ENCODE measurements around the gene EPRS1. TPM values are rescaled to one million over a fixed set of nuclear protein-coding genes. Genes with fewer than 3 reads are reported as not detected.
"Not testable (repeated sequence)": the region's sequence is repeated elsewhere in the genome, so short reads cannot be mapped to it uniquely, and the experiment has no call there.

EPRS1 gene
- total RNA-seq, 1 donor from 2014 or later: 178 TPM

DNA sequence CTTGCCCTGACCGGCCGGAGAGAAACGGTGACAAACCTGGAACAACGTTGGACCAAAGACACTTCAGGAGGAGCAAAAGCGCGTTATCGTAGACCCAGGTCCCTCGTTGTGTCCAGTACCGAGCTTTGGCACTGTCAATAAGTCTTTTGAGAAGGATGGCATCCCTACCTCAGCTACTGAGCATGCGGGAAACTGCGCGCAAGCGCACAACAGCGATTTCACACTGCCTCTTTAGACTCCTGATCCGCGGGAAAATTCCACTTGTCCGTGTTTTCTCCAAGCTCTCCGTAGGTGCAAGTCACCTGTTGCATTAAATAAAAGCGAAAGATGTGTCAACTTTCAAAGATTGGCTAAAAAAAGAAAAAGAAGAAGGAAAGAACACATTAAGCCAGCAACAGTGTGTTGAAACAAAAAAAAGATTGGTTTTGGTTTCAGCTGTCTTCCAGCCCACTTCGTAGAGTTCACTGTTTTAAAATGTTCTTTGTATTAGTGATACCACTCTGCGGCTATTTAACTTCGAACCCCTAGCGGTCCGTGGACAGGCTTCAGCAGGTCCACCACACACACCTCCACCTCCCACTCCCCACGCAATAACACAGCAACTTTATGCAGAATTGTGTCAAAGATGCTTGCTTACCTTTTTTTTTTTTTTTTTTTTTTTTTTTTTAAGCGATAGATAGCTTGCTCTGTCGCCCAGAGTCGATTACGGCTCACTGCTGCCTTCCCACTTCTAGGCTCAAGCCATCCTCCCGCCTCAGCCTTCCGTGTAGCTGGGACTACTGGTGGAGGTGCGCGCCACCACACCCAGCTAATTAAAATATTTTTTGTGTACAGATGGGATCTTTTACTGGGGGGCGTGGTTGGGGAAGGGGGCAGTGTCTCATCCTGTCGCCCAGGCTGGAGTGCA is 43.6 kb upstream of the EPRS1 start, which contains the start of gene BPNT1:
BPNT1 (minus strand) TSS at position 139 of the 907 bp plus-strand sequence. CDS start 9,942 bp downstream, outside the sequence.
- H3K27me3 Mint-ChIP-seq (ENCODE audit: low read depth): no peaks in the 10 kb centered on the region
- peak; percentile 96 for DNase-seq (ENCODE audit: low spot score)
- H3K4me3 Mint-ChIP-seq (ENCODE audit: unreplicated experiment): peak within 1 kb of the TSS; percentile 91
- peak within 1 kb of the TSS; percentile 71 for H3K27ac Mint-ChIP-seq (ENCODE audit: unreplicated experiment)
- no peaks in the 10 kb centered on the region for H3K36me3 Mint-ChIP-seq (ENCODE audit: low read depth)
- peaks cover 19% of the 10 kb centered on the region for H3K4me1 Mint-ChIP-seq (ENCODE audit: low read depth)
- H3K9me3 Mint-ChIP-seq (ENCODE audit: low read depth): no peaks in the 10 kb centered on the region
- TF ChIP-seq CTCF (IDR thresholded peaks at IDR 0.05): peak; percentile 22

GRCh38 chr1:220086261-220086686 is 40.0 kb upstream of the EPRS1 start:
- H3K4me3 Mint-ChIP-seq (ENCODE audit: unreplicated experiment); DNase-seq (ENCODE audit: low spot score); H3K9me3 Mint-ChIP-seq (ENCODE audit: low read depth); H3K36me3 Mint-ChIP-seq (ENCODE audit: low read depth); H3K27ac Mint-ChIP-seq (ENCODE audit: unreplicated experiment); H3K27me3 Mint-ChIP-seq (ENCODE audit: low read depth): not testable (repeated sequence)
- peak; percentile 39 for TF ChIP-seq CTCF (IDR thresholded peaks at IDR 0.05)
- peaks cover 15% of the 10 kb centered on the region for H3K4me1 Mint-ChIP-seq (ENCODE audit: low read depth)

DNA sequence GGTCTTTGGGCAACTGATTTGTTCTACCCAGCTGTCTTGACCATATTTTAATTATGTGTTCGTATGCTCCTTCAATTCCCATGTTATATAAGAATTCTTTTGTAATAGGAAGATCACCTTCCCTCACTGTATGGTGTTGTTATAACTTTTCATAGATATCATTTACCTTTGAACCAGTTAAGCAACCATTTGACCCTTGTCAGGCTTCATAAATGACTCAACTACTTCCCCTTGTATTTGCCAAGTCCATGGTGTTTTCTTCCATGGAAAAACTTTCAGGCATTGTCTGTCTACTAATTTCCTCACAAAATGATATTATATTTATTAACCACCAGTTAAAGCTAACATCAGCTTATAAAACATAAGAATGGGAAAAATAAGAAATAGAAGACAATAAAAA is 38.2 kb upstream of the EPRS1 start:
- H3K27ac Mint-ChIP-seq (ENCODE audit: unreplicated experiment): no peak overlapping the region
- DNase-seq (ENCODE audit: low spot score): no peak
- no peaks in the 10 kb centered on the region for H3K27me3 Mint-ChIP-seq (ENCODE audit: low read depth)
- TF ChIP-seq CTCF (IDR thresholded peaks at IDR 0.05): no peak
- H3K9me3 Mint-ChIP-seq (ENCODE audit: low read depth): no peaks in the 10 kb centered on the region
- H3K4me1 Mint-ChIP-seq (ENCODE audit: low read depth): peaks cover 5% of the 10 kb centered on the region
- peaks cover 2% of the 10 kb centered on the region for H3K36me3 Mint-ChIP-seq (ENCODE audit: low read depth)
- no peak overlapping the region for H3K4me3 Mint-ChIP-seq (ENCODE audit: unreplicated experiment)

DNA sequence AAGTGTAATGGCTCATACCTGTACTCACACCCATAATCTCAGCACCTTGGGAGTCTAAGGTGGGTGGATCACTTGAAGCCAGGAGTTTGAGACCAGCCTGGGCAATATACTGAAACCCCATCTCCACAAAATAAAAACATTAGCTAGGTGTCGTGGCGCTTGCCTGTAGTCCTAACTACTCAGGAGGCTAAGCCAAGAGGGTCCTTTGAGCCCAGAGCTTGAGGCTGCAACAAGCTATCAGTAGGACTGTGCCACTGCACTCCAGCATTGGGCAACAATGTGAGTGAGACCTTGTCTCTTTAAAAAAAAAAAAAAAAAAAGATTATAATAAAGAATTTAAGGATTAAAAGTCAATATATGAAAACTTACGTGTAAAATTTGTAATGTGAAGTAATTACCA is 31.6 kb upstream of the EPRS1 start:
- Mint-ChIP-seq H3K9me3 (ENCODE audit: low read depth) (no peaks in the 10 kb centered on the region), H3K36me3 (ENCODE audit: low read depth) (peaks cover 2% of the 10 kb centered on the region), H3K4me1 (ENCODE audit: low read depth) (peaks cover 5% of the 10 kb centered on the region), H3K27me3 (ENCODE audit: low read depth) (no peaks in the 10 kb centered on the region), H3K4me3 (ENCODE audit: unreplicated experiment) (no peak overlapping the region), H3K27ac (ENCODE audit: unreplicated experiment) (no peak overlapping the region)
- DNase-seq (ENCODE audit: low spot score): no peak
- TF ChIP-seq CTCF (IDR thresholded peaks at IDR 0.05): no peak

DNA sequence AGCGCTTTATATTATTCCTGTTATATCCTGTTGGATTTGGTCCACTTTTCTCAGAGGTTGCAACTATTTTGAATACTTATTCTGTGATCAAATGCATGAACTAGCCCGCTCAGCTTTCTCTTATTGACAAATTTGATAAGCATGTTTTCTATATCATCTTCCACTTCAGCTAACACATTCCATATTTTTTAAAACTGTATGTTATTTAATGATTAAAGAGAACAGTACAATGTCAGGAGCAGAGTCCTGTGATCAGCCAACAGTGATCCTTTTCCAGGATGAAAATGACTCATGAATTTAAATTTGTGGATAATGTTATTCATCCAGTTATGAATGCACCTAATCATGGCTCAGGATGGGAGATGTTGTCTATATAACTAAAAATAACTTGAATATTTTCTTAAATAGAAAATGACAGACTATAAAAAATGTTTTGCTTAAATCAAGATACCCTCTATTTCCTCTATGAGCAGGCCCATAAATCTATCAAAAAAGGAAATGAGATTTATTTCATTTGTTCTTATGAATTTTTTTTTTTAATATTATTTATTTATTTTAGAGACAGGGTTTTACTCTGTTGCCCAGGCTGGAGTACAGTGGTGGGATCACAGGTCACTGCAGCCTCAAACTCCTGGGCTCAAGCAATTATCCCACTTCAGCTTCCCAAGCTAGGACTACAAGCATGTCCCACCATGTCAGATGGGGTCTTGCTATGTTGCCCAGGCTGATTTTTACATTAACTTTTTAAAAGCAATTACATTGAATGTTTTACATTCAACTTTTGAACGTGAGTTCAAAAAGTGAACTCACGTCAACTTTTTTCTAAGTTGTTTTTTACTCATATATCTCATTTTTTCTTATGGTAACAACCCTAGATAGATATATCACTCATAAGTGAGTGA is 30.8 kb upstream of the EPRS1 start:
- DNase-seq (ENCODE audit: low spot score): no peak
- Mint-ChIP-seq H3K9me3 (ENCODE audit: low read depth) (no peaks in the 10 kb centered on the region), H3K27ac (ENCODE audit: unreplicated experiment) (peak overlapping the region; percentile 54), H3K4me3 (ENCODE audit: unreplicated experiment) (no peak overlapping the region), H3K4me1 (ENCODE audit: low read depth) (peaks cover 5% of the 10 kb centered on the region), H3K27me3 (ENCODE audit: low read depth) (no peaks in the 10 kb centered on the region), H3K36me3 (ENCODE audit: low read depth) (peaks cover 5% of the 10 kb centered on the region)
- TF ChIP-seq CTCF (IDR thresholded peaks at IDR 0.05): no peak
